ENCODE data around the gene CISD3. TPM values are rescaled to one million over a fixed set of nuclear protein-coding genes. Genes with fewer than 3 reads are reported as not detected.

The CISD3 gene
- total and polyA plus RNA-seq, 4 donors, result 4.5 to 152 (median 37.3) TPM

DNA sequence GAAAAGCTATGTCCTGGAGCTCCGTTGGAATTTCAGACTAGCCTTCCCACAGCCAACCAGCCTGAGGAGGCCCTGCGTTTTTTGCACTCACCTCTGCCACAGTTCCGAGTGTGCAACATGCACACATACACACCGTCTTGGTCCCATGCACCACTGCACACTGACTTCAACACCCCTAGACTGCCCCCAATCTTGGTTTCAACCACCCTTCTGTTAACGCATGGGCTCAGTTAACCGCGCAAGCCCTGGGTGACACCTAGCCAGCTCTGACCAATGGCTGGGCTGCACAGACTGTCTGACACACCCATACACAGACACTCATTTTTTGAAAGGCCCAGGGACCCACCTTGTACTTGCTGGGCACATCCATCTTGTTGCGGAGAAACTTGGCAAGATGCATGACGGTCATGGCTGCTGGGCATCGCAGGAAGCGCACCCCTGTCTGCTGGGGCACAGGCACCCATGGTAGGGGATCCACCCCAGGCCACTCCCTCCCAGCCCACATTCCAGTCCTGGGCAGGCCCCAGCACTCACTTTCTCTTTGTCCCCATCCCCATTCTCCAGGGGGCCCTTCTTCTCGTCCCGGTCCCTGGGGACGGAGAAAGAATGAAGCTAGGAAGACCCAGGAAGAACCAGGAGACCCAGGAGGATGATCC, 8.0 kb downstream of the CISD3 start:
- peaks cover 0 to 2% (median under 1%) of the 10 kb centered on the region in 4 donors for H3K36me3 ChIP-seq (ENCODE audit: control insufficient read depth in 4 of 4, insufficient read depth in 3 of 4, low read depth in 1 of 4, low read length in 3 of 4)
- H3K27ac ChIP-seq (ENCODE audit: low read depth in 1 of 2, low read length in 2 of 2), result no peak overlapping the region
- H3K4me1 ChIP-seq (ENCODE audit: control insufficient read depth in 4 of 4, insufficient read depth in 4 of 4, low read length in 3 of 4), result peaks cover 3 to 26% (median 13%) of the 10 kb centered on the region in 4 donors
- no peaks in the 10 kb centered on the region for H3K27me3 ChIP-seq (ENCODE audit: control insufficient read depth in 4 of 4, insufficient read depth in 4 of 4, low read length in 3 of 4)
- 92% methylated on average over 14 of the region's 14 CpGs for WGBS
- no peak overlapping the region for H3K9ac ChIP-seq (ENCODE audit: low read depth in 1 of 2, low read length in 2 of 2)
- no peak for DNase-seq (ENCODE audit: low spot score)
- no peak for TF ChIP-seq RAD21 (IDR thresholded peaks at IDR 0.05)
- TF ChIP-seq GABPA (IDR thresholded peaks at IDR 0.05 in 1 of 2, conservative IDR thresholded peaks at IDR 0.05 in 1 of 2), result no peak
- TF ChIP-seq MAX (IDR thresholded peaks at IDR 0.05), result no peak
- H3K9me3 ChIP-seq (ENCODE audit: control insufficient read depth in 4 of 4, low read length in 3 of 4), result no peaks in the 10 kb centered on the region
- no peak overlapping the region for H3K4me3 ChIP-seq (ENCODE audit: low read depth in 1 of 3, low read length in 3 of 3)

DNA sequence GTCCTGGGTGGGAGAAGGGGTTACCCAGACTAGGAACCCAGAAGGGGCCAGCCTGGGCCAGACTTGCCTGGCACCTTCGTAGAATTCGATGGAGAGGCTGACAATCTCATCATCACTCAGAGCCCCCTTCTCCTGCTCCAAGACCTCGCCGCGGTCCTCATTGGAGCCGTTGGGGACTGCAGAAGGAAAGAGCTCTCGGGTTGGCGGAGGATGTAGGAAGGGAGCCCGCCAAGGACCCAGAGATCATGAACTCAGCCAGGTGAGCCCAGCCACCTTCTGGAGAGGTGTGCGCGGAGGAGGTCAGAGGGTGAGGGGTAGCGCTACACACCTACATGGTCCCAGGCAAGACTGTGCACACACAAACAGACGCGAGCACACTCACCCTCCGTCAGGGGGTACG, 8.5 kb downstream of the CISD3 start:
- TF ChIP-seq ATF3 (IDR thresholded peaks at IDR 0.05), result no peak
- H3K27ac ChIP-seq (ENCODE audit: low read depth in 1 of 2, low read length in 2 of 2), result no peak overlapping the region
- H3K4me3 ChIP-seq (ENCODE audit: low read depth in 1 of 3, low read length in 3 of 3), result no peak overlapping the region
- H3K4me1 ChIP-seq (ENCODE audit: control insufficient read depth in 4 of 4, insufficient read depth in 4 of 4, low read length in 3 of 4), result peaks cover 3 to 23% (median 11%) of the 10 kb centered on the region in 4 donors
- H3K36me3 ChIP-seq (ENCODE audit: control insufficient read depth in 4 of 4, insufficient read depth in 3 of 4, low read depth in 1 of 4, low read length in 3 of 4), result peaks cover 0 to 1% (median 0%) of the 10 kb centered on the region in 4 donors
- no peak overlapping the region for H3K9ac ChIP-seq (ENCODE audit: low read depth in 1 of 2, low read length in 2 of 2)
- no peaks in the 10 kb centered on the region for H3K27me3 ChIP-seq (ENCODE audit: control insufficient read depth in 4 of 4, insufficient read depth in 4 of 4, low read length in 3 of 4)
- no peak for DNase-seq (ENCODE audit: low spot score)
- no peaks in the 10 kb centered on the region for H3K9me3 ChIP-seq (ENCODE audit: control insufficient read depth in 4 of 4, low read length in 3 of 4)
- WGBS, result 96% methylated on average over 16 of the region's 16 CpGs

- Histone ChIP-seq H3K4me1 (ENCODE audit: control insufficient read depth in 4 of 4, insufficient read depth in 4 of 4, low read length in 3 of 4) (peaks cover 3 to 17% (median 11%) of the 10 kb centered on the region in 4 donors), H3K36me3 (ENCODE audit: control insufficient read depth in 4 of 4, insufficient read depth in 3 of 4, low read depth in 1 of 4, low read length in 3 of 4) (no peaks in the 10 kb centered on the region), H3K9me3 (ENCODE audit: control insufficient read depth in 4 of 4, low read length in 3 of 4) (no peaks in the 10 kb centered on the region), H3K9ac (ENCODE audit: low read depth in 1 of 2, low read length in 2 of 2) (no peak overlapping the region), H3K27ac (ENCODE audit: low read depth in 1 of 2, low read length in 2 of 2) (no peak overlapping the region), H3K4me3 (ENCODE audit: low read depth in 1 of 3, low read length in 3 of 3) (no peak overlapping the region), H3K27me3 (ENCODE audit: control insufficient read depth in 4 of 4, insufficient read depth in 4 of 4, low read length in 3 of 4) (no peaks in the 10 kb centered on the region)
- DNase-seq (ENCODE audit: low spot score), result no peak
- no peak for TF ChIP-seq RXRA (IDR thresholded peaks at IDR 0.05)
- no peak for TF ChIP-seq HNF4A (conservative IDR thresholded peaks at IDR 0.05)
- TF ChIP-seq MAX (IDR thresholded peaks at IDR 0.05), result no peak
- TF ChIP-seq ZBTB33 (IDR thresholded peaks at IDR 0.05), result no peak
- TF ChIP-seq TAF1 (conservative IDR thresholded peaks at IDR 0.05), result no peak
- TF ChIP-seq FOXA1 (IDR thresholded peaks at IDR 0.05), result no peak
- TF ChIP-seq FOXA2 (IDR thresholded peaks at IDR 0.05), result no peak
- TF ChIP-seq EGR1 (IDR thresholded peaks at IDR 0.05; ENCODE audit: low read depth in 2 of 2), result no peak
- TF ChIP-seq GABPA (IDR thresholded peaks at IDR 0.05 in 1 of 2, conservative IDR thresholded peaks at IDR 0.05 in 1 of 2), result no peak
- no peak for TF ChIP-seq HNF4G (IDR thresholded peaks at IDR 0.05)
- WGBS, result 85% methylated on average over 14 of the region's 14 CpGs
Measured at GRCh38 chr17:38739305-38739704, 9.2 kb downstream of the CISD3 start.

All from liver (tissue), 9 donors.